Measurements from ENCODE around the gene QSOX2.

QSOX2 gene

GRCh38 chr9:136292591-136293448 is 47.2 kb upstream of the QSOX2 start:
- peaks cover 7% of the 10 kb centered on the region for H3K4me1 ChIP-seq (ENCODE audit: low read depth, poor library complexity, severe bottlenecking)
- H3K27me3 ChIP-seq (ENCODE audit: insufficient read depth, low read depth) = peaks cover 55% of the 10 kb centered on the region
- H3K36me3 ChIP-seq (ENCODE audit: insufficient read depth) = no peaks in the 10 kb centered on the region
- no peak overlapping the region for H2AFZ ChIP-seq (ENCODE audit: low read depth)
- H4K20me1 ChIP-seq (ENCODE audit: insufficient read depth) = no peaks in the 10 kb centered on the region
- H3K79me2 ChIP-seq (ENCODE audit: insufficient read depth, low read depth) = no peaks in the 10 kb centered on the region
- no peak overlapping the region for H3K27ac ChIP-seq
- no peak overlapping the region for H3K4me2 ChIP-seq
- no peak for TF ChIP-seq CTCF (conservative IDR thresholded peaks at IDR 0.05; ENCODE audit: low read depth, low read length)
- no peak overlapping the region for H3K9ac ChIP-seq
- H3K4me3 ChIP-seq (IDR thresholded peaks at IDR 0.05; ENCODE audit: insufficient read depth, low read depth, low read length) = no peak overlapping the region

DNA sequence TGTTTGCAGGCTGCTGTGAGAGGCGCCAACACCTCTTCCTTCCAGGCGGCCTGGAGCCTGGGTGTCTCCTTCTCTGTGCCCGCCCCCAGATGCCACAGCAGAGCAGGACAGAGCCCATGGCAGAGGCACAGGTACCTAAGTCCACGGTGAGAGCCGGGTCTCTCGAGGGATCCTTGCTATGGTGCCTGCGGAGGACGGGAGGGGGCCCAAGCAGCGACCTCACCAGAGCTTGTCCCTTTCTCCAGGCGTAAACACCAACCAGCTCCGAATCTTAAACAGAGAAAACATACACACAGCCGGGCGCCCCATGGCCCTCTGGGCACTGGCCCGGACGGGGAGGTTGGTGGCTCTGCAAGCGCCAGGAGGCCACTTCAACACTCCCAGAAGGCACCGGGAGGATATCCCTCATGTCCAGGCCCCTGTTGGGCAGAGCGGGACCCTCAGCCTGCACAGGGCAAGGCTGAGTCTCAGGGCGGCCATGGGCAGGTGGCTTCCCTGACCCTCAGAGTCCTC is 46.5 kb upstream of the QSOX2 start:
- H3K27me3 ChIP-seq (ENCODE audit: insufficient read depth, low read depth) = peaks cover 58% of the 10 kb centered on the region
- no peak overlapping the region for H2AFZ ChIP-seq (ENCODE audit: low read depth)
- no peak overlapping the region for H3K27ac ChIP-seq
- H3K9ac ChIP-seq = no peak overlapping the region
- H3K36me3 ChIP-seq (ENCODE audit: insufficient read depth) = no peaks in the 10 kb centered on the region
- H4K20me1 ChIP-seq (ENCODE audit: insufficient read depth) = no peaks in the 10 kb centered on the region
- TF ChIP-seq CTCF (conservative IDR thresholded peaks at IDR 0.05; ENCODE audit: low read depth, low read length) = no peak
- no peak overlapping the region for H3K4me2 ChIP-seq
- no peak overlapping the region for H3K4me3 ChIP-seq (IDR thresholded peaks at IDR 0.05; ENCODE audit: insufficient read depth, low read depth, low read length)
- H3K4me1 ChIP-seq (ENCODE audit: low read depth, poor library complexity, severe bottlenecking) = peaks cover 6% of the 10 kb centered on the region
- H3K79me2 ChIP-seq (ENCODE audit: insufficient read depth, low read depth) = no peaks in the 10 kb centered on the region

DNA sequence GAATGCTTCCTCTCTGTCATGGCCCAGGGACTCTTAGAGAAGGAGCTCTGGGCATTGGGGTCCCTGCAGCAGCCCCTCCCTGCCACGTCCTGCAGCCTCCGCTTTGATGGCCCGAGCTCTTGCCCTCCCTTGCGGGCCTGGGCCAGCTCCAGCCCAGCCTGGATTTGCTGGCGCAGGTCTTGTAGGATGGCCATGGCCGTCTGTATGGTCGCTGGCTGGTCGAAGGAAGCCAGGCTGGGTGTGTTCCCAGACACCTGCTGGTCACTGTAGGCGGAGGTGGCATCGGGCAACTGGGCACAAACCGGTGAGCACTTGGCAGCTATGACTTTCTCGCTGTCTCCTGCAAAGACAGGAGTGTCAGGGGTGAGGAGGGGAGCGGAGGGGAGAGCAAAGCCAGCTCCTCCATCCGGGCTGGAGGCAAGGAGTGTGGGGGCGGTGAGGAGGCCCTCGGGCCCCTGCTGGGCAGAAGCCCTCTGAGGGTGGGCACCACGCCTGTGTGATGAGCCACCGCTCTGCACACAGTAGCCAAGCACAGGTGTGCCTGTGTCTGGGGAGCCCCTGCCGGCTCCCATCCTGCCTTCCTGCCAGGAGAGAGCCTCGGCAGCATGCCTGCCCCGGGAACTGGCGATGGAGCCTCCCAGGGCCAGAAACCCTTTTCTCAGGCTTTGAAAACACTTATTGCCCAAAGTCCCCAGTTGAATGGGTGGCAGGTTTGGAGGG is 45.9 kb upstream of the QSOX2 start:
- no peak overlapping the region for H3K4me3 ChIP-seq (IDR thresholded peaks at IDR 0.05; ENCODE audit: insufficient read depth, low read depth, low read length)
- H2AFZ ChIP-seq (ENCODE audit: low read depth) = no peak overlapping the region
- TF ChIP-seq CTCF (conservative IDR thresholded peaks at IDR 0.05; ENCODE audit: low read depth, low read length) = no peak
- H3K27me3 ChIP-seq (ENCODE audit: insufficient read depth, low read depth) = peaks cover 64% of the 10 kb centered on the region
- H3K9ac ChIP-seq = no peak overlapping the region
- H3K27ac ChIP-seq = no peak overlapping the region
- no peaks in the 10 kb centered on the region for H3K4me1 ChIP-seq (ENCODE audit: low read depth, poor library complexity, severe bottlenecking)
- no peak overlapping the region for H3K4me2 ChIP-seq
- no peaks in the 10 kb centered on the region for H4K20me1 ChIP-seq (ENCODE audit: insufficient read depth)
- H3K36me3 ChIP-seq (ENCODE audit: insufficient read depth) = no peaks in the 10 kb centered on the region
- H3K79me2 ChIP-seq (ENCODE audit: insufficient read depth, low read depth) = no peaks in the 10 kb centered on the region

GRCh38 chr9:136290508-136291000 is 44.9 kb upstream of the QSOX2 start:
- no peak overlapping the region for H2AFZ ChIP-seq (ENCODE audit: low read depth)
- TF ChIP-seq CTCF (conservative IDR thresholded peaks at IDR 0.05; ENCODE audit: low read depth, low read length) = no peak
- H3K27me3 ChIP-seq (ENCODE audit: insufficient read depth, low read depth) = peaks cover 71% of the 10 kb centered on the region
- H4K20me1 ChIP-seq (ENCODE audit: insufficient read depth) = no peaks in the 10 kb centered on the region
- no peak overlapping the region for H3K9ac ChIP-seq
- H3K4me1 ChIP-seq (ENCODE audit: low read depth, poor library complexity, severe bottlenecking) = no peaks in the 10 kb centered on the region
- H3K79me2 ChIP-seq (ENCODE audit: insufficient read depth, low read depth) = no peaks in the 10 kb centered on the region
- no peak overlapping the region for H3K4me3 ChIP-seq (IDR thresholded peaks at IDR 0.05; ENCODE audit: insufficient read depth, low read depth, low read length)
- no peak overlapping the region for H3K4me2 ChIP-seq
- H3K27ac ChIP-seq = no peak overlapping the region
- H3K36me3 ChIP-seq (ENCODE audit: insufficient read depth) = no peaks in the 10 kb centered on the region
